Measurements from ENCODE around the gene DYNLT2. TPM values are rescaled to one million over a fixed set of nuclear protein-coding genes. Genes with fewer than 3 reads are reported as not detected.

The DYNLT2 gene
- polyA plus RNA-seq, 2 donors: 1.3 to 2.7 TPM

GRCh38 chr6:169792306-169793015 lies 41.1 kb upstream of the DYNLT2 start:
- Histone ChIP-seq H3K4me1 (ENCODE audit: control insufficient read depth in 2 of 2, insufficient read depth in 2 of 2, low read length in 1 of 2) (peaks cover 0 to 8% of the 10 kb centered on the region in 2 donors), H3K27me3 (ENCODE audit: control insufficient read depth in 1 of 2, insufficient read depth in 2 of 2, low read length in 2 of 2) (no peaks in the 10 kb centered on the region), H3K4me3 (ENCODE audit: low read depth in 1 of 2, low read length in 2 of 2) (no peak overlapping the region), H3K9me3 (ENCODE audit: control insufficient read depth in 2 of 2, insufficient read depth in 1 of 2, low read depth in 1 of 2, low read length in 1 of 2) (no peaks in the 10 kb centered on the region), H3K36me3 (ENCODE audit: control insufficient read depth in 2 of 2, insufficient read depth in 2 of 2, low read length in 1 of 2) (no peaks in the 10 kb centered on the region), H3K27ac (ENCODE audit: low read depth in 2 of 2, low read length in 1 of 2) (no peak overlapping the region)
- 91 to 95% methylated on average over 21 of the region's 21 CpGs for WGBS, 2 donors

DNA sequence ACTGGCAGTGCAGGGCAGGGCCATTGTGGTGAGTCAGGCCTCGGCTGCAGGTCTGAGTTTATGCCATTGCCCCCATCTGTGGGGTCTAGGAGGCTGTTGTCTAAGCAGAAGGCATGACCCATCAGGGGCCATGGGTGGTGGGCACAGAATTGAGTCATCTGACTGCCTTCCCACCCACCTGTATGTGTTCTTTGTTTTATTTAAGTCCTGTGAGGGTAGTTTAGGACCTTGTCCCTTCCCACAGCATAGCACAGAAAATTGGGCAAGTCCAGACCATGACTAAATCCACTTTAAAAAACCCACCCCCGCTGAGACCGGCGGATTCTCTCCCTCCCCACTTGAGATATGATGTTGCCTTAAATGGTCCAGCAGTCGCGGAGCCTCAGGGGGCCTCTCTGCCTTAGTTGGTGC lies 40.4 kb upstream of the DYNLT2 start:
- Histone ChIP-seq H3K4me1 (ENCODE audit: control insufficient read depth in 2 of 2, insufficient read depth in 2 of 2, low read length in 1 of 2) (peaks cover 0 to 8% of the 10 kb centered on the region in 2 donors), H3K27ac (ENCODE audit: low read depth in 2 of 2, low read length in 1 of 2) (no peak overlapping the region)
- WGBS, 2 donors: 66 to 74% methylated on average over 6 of the region's 6 CpGs

DNA sequence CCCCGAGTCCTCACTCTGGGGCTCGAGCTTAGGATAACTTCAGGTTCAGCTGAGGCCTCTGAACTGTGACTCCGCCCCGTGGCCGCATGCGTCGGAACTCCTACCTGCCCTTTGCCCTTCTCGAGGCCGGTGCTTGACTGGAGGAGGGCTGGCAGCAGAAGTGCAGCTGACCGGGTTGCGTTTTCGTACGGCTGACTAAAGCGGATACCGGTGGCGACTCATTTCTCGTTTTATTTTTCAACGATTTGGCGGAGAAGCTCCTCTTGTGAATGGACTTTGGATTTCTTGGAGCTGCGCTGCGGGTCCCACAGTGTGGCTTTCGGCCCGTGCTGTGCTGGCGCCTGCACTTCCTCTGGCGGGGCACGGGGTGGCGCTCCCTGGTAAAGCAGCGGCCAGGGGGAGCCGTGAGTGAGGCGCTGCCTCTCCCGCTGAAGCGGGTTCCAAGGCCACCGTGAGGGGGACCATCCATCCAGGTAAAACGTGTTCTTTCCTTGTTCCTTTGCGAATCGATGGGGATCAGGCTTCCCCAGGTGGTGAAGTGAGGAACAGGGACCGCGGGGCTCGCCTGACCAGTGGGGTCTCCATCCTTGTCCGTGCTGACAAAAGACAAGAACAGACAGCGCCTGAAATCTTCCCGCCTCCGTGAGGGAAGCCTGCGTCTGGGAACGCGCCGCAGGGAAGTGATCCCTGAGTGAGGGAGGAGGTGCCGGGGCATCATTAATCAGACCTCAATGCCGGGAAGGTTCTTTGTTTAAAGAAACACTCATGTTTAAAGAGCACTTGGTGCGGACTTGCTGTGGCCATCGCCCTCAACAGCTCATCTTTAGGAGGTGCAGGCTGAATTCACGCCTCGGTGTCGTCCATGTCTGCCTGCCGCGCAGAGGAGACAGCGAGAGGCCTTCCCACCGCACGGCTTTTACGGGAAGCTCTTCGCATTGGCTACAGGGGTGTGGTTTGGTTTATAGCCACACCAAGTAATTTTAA lies 38.9 kb upstream of the DYNLT2 start:
- H3K9me3 ChIP-seq (ENCODE audit: control insufficient read depth in 2 of 2, insufficient read depth in 1 of 2, low read depth in 1 of 2, low read length in 1 of 2): no peaks in the 10 kb centered on the region
- peak overlapping the region; percentile 71 to 81 for H3K27ac ChIP-seq (ENCODE audit: low read depth in 2 of 2, low read length in 1 of 2)
- H3K27me3 ChIP-seq (ENCODE audit: control insufficient read depth in 1 of 2, insufficient read depth in 2 of 2, low read length in 2 of 2): no peaks in the 10 kb centered on the region
- peak overlapping the region; percentile 45 to 49 for H3K4me3 ChIP-seq (ENCODE audit: low read depth in 1 of 2, low read length in 2 of 2)
- WGBS, 2 donors: 0 to 1% methylated on average over 61 of the region's 61 CpGs
- H3K36me3 ChIP-seq (ENCODE audit: control insufficient read depth in 2 of 2, insufficient read depth in 2 of 2, low read length in 1 of 2): no peaks in the 10 kb centered on the region
- peaks cover 0 to 8% of the 10 kb centered on the region in 2 donors for H3K4me1 ChIP-seq (ENCODE audit: control insufficient read depth in 2 of 2, insufficient read depth in 2 of 2, low read length in 1 of 2)

More for the DNA sequence above, 40.4 kb upstream of the DYNLT2 start:
- Histone ChIP-seq H3K4me3 (ENCODE audit: low read depth in 1 of 2, low read length in 2 of 2) (no peak overlapping the region), H3K9me3 (ENCODE audit: control insufficient read depth in 2 of 2, insufficient read depth in 1 of 2, low read depth in 1 of 2, low read length in 1 of 2) (no peaks in the 10 kb centered on the region), H3K36me3 (ENCODE audit: control insufficient read depth in 2 of 2, insufficient read depth in 2 of 2, low read length in 1 of 2) (no peaks in the 10 kb centered on the region), H3K27me3 (ENCODE audit: control insufficient read depth in 1 of 2, insufficient read depth in 2 of 2, low read length in 2 of 2) (no peaks in the 10 kb centered on the region)

- 59 to 65% methylated on average over 24 of the region's 24 CpGs for WGBS, 2 donors
- Histone ChIP-seq H3K4me3 (ENCODE audit: low read depth in 1 of 2, low read length in 2 of 2) (peak overlapping the region; percentile 45 to 49), H3K9me3 (ENCODE audit: control insufficient read depth in 2 of 2, insufficient read depth in 1 of 2, low read depth in 1 of 2, low read length in 1 of 2) (no peaks in the 10 kb centered on the region), H3K27me3 (ENCODE audit: control insufficient read depth in 1 of 2, insufficient read depth in 2 of 2, low read length in 2 of 2) (no peaks in the 10 kb centered on the region), H3K36me3 (ENCODE audit: control insufficient read depth in 2 of 2, insufficient read depth in 2 of 2, low read length in 1 of 2) (no peaks in the 10 kb centered on the region), H3K4me1 (ENCODE audit: control insufficient read depth in 2 of 2, insufficient read depth in 2 of 2, low read length in 1 of 2) (peaks cover 0 to 8% of the 10 kb centered on the region in 2 donors), H3K27ac (ENCODE audit: low read depth in 2 of 2, low read length in 1 of 2) (no peak overlapping the region)
These were observed 38.0 kb upstream of the DYNLT2 start for GRCh38 chr6:169789146-169789943.

DNA sequence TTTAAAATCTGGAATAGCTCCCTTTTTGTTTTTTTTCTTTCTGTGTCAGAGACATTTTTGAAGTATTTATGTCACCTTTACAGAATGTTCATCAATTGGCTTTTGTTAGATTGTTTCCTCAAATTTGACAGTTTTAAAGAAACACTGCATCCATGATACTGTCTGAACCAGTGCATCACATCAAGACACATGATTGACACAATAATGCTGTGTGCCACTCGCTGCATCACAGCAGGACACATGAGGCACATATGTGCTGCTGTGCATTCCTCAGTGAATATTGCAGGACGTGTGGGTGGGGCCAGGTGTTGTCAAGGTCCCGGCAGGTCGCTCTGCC lies 37.4 kb upstream of the DYNLT2 start:
- Histone ChIP-seq H3K36me3 (ENCODE audit: control insufficient read depth in 2 of 2, insufficient read depth in 2 of 2, low read length in 1 of 2) (no peaks in the 10 kb centered on the region), H3K27ac (ENCODE audit: low read depth in 2 of 2, low read length in 1 of 2) (no peak overlapping the region), H3K4me1 (ENCODE audit: control insufficient read depth in 2 of 2, insufficient read depth in 2 of 2, low read length in 1 of 2) (peaks cover 0 to 8% of the 10 kb centered on the region in 2 donors), H3K27me3 (ENCODE audit: control insufficient read depth in 1 of 2, insufficient read depth in 2 of 2, low read length in 2 of 2) (no peaks in the 10 kb centered on the region), H3K4me3 (ENCODE audit: low read depth in 1 of 2, low read length in 2 of 2) (no peak overlapping the region), H3K9me3 (ENCODE audit: control insufficient read depth in 2 of 2, insufficient read depth in 1 of 2, low read depth in 1 of 2, low read length in 1 of 2) (no peaks in the 10 kb centered on the region)
- 65 to 75% methylated on average over 4 of the region's 4 CpGs for WGBS, 2 donors

DNA sequence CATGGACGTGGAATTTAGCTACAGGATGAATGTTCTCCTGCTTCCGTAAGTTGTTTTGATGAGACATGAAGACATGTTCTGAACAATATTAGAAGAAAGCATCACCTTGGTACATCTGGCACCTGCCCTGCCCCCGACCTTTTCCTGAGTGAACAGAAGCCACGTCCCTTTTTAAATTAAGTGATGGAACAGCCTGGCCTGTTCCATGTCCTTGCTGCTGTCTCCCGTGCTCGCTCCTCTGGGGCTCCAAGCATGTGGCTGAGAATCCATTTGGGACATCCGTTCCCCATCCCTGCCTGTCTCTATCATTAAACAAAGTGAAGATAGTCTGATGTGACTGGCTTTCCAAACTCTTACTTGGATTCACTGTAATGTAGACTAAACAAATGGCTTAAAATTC lies 36.4 kb upstream of the DYNLT2 start:
- Histone ChIP-seq H3K4me3 (ENCODE audit: low read depth in 1 of 2, low read length in 2 of 2) (no peak overlapping the region), H3K4me1 (ENCODE audit: control insufficient read depth in 2 of 2, insufficient read depth in 2 of 2, low read length in 1 of 2) (peaks cover 0 to 8% of the 10 kb centered on the region in 2 donors), H3K9me3 (ENCODE audit: control insufficient read depth in 2 of 2, insufficient read depth in 1 of 2, low read depth in 1 of 2, low read length in 1 of 2) (no peaks in the 10 kb centered on the region), H3K27me3 (ENCODE audit: control insufficient read depth in 1 of 2, insufficient read depth in 2 of 2, low read length in 2 of 2) (no peaks in the 10 kb centered on the region), H3K36me3 (ENCODE audit: control insufficient read depth in 2 of 2, insufficient read depth in 2 of 2, low read length in 1 of 2) (peaks cover 0 to 3% of the 10 kb centered on the region in 2 donors), H3K27ac (ENCODE audit: low read depth in 2 of 2, low read length in 1 of 2) (no peak overlapping the region)
- 79 to 84% methylated on average over 7 of the region's 7 CpGs for WGBS, 2 donors

GRCh38 chr6:169786349-169786748 lies 35.0 kb upstream of the DYNLT2 start:
- WGBS, 2 donors: 74 to 83% methylated on average over 5 of the region's 5 CpGs
- H3K27me3 ChIP-seq (ENCODE audit: control insufficient read depth in 1 of 2, insufficient read depth in 2 of 2, low read length in 2 of 2): no peaks in the 10 kb centered on the region
- no peak overlapping the region for H3K27ac ChIP-seq (ENCODE audit: low read depth in 2 of 2, low read length in 1 of 2)
- H3K4me1 ChIP-seq (ENCODE audit: control insufficient read depth in 2 of 2, insufficient read depth in 2 of 2, low read length in 1 of 2): peaks cover 0 to 8% of the 10 kb centered on the region in 2 donors
- peaks cover 0 to 3% of the 10 kb centered on the region in 2 donors for H3K36me3 ChIP-seq (ENCODE audit: control insufficient read depth in 2 of 2, insufficient read depth in 2 of 2, low read length in 1 of 2)
- no peak overlapping the region for H3K4me3 ChIP-seq (ENCODE audit: low read depth in 1 of 2, low read length in 2 of 2)
- no peaks in the 10 kb centered on the region for H3K9me3 ChIP-seq (ENCODE audit: control insufficient read depth in 2 of 2, insufficient read depth in 1 of 2, low read depth in 1 of 2, low read length in 1 of 2)

DNA sequence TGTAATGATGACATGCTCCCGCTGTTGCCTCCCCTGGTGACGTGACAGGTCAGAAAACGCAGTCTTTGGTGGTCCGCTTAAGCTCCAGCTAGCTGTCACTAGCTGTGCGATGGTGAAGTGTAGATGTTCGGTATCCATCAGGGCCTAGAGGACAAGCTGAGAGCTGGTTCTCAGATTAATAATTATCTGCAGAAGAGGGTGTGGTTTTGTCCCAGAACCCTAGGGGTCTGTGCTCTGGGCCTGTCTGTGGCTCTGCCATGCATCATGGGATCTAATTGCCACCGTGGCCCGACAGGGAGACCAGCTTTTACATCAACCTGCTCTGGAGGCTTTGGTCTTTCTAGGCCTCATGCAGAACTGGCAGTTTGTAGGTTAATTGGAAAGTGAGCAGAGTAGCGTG lies 34.2 kb upstream of the DYNLT2 start:
- Histone ChIP-seq H3K27ac (ENCODE audit: low read depth in 2 of 2, low read length in 1 of 2) (no peak overlapping the region), H3K36me3 (ENCODE audit: control insufficient read depth in 2 of 2, insufficient read depth in 2 of 2, low read length in 1 of 2) (peaks cover 0 to 3% of the 10 kb centered on the region in 2 donors), H3K9me3 (ENCODE audit: control insufficient read depth in 2 of 2, insufficient read depth in 1 of 2, low read depth in 1 of 2, low read length in 1 of 2) (no peaks in the 10 kb centered on the region), H3K27me3 (ENCODE audit: control insufficient read depth in 1 of 2, insufficient read depth in 2 of 2, low read length in 2 of 2) (no peaks in the 10 kb centered on the region), H3K4me1 (ENCODE audit: control insufficient read depth in 2 of 2, insufficient read depth in 2 of 2, low read length in 1 of 2) (peaks cover 0 to 8% of the 10 kb centered on the region in 2 donors), H3K4me3 (ENCODE audit: low read depth in 1 of 2, low read length in 2 of 2) (no peak overlapping the region)
- WGBS, 2 donors: 90% methylated on average over 9 of the region's 9 CpGs

DNA sequence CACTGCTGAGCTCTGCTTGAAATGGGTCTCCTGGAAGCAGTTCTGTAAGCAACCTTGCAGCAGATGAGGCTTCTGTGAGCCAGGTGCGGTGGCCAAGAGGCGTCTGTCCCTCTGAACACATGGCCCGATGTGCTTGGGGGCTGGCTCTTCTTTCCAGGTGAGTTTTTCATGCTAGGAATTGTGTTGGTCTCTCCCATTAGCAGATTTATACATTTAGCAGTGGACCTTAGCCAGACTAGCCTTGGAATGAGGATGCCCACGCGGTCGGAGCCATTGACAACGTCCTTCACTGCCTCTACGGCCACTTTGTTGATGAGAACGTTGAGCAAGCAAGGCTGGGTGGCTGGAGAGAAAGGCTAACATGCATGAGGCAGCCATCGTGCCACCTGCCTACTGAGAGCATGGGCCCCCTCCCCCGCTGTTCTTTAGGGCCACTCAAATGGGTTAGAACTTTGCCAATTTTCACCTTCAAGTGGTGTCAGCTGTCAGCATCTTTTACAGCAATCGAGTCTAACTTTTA lies 33.5 kb upstream of the DYNLT2 start:
- H3K27me3 ChIP-seq (ENCODE audit: control insufficient read depth in 1 of 2, insufficient read depth in 2 of 2, low read length in 2 of 2): no peaks in the 10 kb centered on the region
- no peak overlapping the region for H3K4me3 ChIP-seq (ENCODE audit: low read depth in 1 of 2, low read length in 2 of 2)
- no peak overlapping the region for H3K27ac ChIP-seq (ENCODE audit: low read depth in 2 of 2, low read length in 1 of 2)
- 88% methylated on average over 12 of the region's 12 CpGs for WGBS, 2 donors
- peaks cover 3 to 4% of the 10 kb centered on the region in 2 donors for H3K36me3 ChIP-seq (ENCODE audit: control insufficient read depth in 2 of 2, insufficient read depth in 2 of 2, low read length in 1 of 2)
- no peaks in the 10 kb centered on the region for H3K9me3 ChIP-seq (ENCODE audit: control insufficient read depth in 2 of 2, insufficient read depth in 1 of 2, low read depth in 1 of 2, low read length in 1 of 2)
- peaks cover 0 to 7% of the 10 kb centered on the region in 2 donors for H3K4me1 ChIP-seq (ENCODE audit: control insufficient read depth in 2 of 2, insufficient read depth in 2 of 2, low read length in 1 of 2)

All from esophagus (tissue), 2 donors.